ENCODE measurements around the gene BPIFB1. TPM values are rescaled to one million over a fixed set of nuclear protein-coding genes. Genes with fewer than 3 reads are reported as not detected.

The BPIFB1 gene
- total and polyA plus RNA-seq, 2 of the 13 experiments (the other 11 are each of a cell fraction or from before 2014, with no cell fraction given), result 0.82 to 4.4 TPM

DNA sequence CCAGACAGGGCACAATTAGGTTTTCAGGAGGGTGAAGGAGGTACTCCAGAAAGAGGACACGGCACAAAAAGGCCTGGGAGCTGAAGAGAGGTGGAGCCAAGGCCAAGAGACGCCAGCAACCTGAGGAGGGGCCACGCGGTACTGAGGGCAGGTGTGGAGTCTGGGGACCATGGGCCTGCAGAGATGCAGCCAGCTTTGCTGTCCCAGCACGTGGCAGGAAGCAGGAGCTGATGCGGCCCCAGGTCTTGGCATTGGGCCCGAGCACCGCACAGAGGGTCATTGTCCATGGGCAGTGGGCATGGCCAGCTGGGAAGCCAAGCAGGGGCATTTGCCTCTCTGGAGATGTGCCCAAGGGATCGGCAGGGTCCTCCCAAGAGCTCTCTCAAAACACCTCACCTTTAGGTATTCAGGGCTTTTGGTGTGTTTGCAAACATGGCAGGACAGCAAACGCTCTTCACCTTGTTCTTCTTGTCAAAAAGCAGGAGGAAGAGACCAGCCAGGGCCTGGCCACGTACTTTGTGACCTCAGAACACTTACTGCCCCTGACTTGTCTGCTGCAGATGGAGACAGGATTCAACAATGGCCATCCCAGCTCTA is 1.4 kb upstream of the BPIFB1 start (continued):
- TF ChIP-seq, protein P1, sequence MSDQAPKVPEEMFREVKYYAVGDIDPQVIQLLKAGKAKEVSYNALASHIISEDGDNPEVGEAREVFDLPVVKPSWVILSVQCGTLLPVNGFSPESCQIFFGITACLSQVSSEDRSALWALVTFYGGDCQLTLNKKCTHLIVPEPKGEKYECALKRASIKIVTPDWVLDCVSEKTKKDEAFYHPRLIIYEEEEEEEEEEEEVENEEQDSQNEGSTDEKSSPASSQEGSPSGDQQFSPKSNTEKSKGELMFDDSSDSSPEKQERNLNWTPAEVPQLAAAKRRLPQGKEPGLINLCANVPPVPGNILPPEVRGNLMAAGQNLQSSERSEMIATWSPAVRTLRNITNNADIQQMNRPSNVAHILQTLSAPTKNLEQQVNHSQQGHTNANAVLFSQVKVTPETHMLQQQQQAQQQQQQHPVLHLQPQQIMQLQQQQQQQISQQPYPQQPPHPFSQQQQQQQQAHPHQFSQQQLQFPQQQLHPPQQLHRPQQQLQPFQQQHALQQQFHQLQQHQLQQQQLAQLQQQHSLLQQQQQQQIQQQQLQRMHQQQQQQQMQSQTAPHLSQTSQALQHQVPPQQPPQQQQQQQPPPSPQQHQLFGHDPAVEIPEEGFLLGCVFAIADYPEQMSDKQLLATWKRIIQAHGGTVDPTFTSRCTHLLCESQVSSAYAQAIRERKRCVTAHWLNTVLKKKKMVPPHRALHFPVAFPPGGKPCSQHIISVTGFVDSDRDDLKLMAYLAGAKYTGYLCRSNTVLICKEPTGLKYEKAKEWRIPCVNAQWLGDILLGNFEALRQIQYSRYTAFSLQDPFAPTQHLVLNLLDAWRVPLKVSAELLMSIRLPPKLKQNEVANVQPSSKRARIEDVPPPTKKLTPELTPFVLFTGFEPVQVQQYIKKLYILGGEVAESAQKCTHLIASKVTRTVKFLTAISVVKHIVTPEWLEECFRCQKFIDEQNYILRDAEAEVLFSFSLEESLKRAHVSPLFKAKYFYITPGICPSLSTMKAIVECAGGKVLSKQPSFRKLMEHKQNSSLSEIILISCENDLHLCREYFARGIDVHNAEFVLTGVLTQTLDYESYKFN (CRISPR knock-in tag; conservative IDR thresholded peaks at IDR 0.05), result 0 out of 2 replicates have a peak, but pooled peaks have one; percentile 29
- no peak for TF ChIP-seq SETDB1 (CRISPR knock-in tag; IDR thresholded peaks at IDR 0.05; ENCODE audit: borderline replicate concordance)
- no peak for TF ChIP-seq KLF15 (CRISPR knock-in tag; IDR thresholded peaks at IDR 0.05; ENCODE audit: borderline replicate concordance)
- TF ChIP-seq ZFP36L1 (CRISPR knock-in tag; IDR thresholded peaks at IDR 0.05), result no peak
- no peak for TF ChIP-seq HHEX (CRISPR knock-in tag; IDR thresholded peaks at IDR 0.05)
- TF ChIP-seq NFYB (CRISPR knock-in tag; IDR thresholded peaks at IDR 0.05), result no peak
- TF ChIP-seq TAF15 (IDR thresholded peaks at IDR 0.05; ENCODE audit: low read depth, low read length, poor library complexity, severe bottlenecking), result no peak
- 0 out of 2 replicates have a peak, but pooled peaks have one; percentile 32 for TF ChIP-seq ZNF619 (CRISPR knock-in tag; IDR thresholded peaks at IDR 0.05)
- no peak for TF ChIP-seq HES4 (CRISPR knock-in tag; IDR thresholded peaks at IDR 0.05; ENCODE audit: borderline replicate concordance)
- TF ChIP-seq CREB1 (IDR thresholded peaks at IDR 0.05), result no peak
- no peak for TF ChIP-seq CREB1 (CRISPR knock-in tag; IDR thresholded peaks at IDR 0.05)
- no peak for TF ChIP-seq HDAC2 (CRISPR knock-in tag; IDR thresholded peaks at IDR 0.05)
- TF ChIP-seq RNF2 (conservative IDR thresholded peaks at IDR 0.05; ENCODE audit: low read depth), result no peak
- no peak for TF ChIP-seq ZNF569 (CRISPR knock-in tag; IDR thresholded peaks at IDR 0.05; ENCODE audit: borderline replicate concordance)
- TF ChIP-seq CC2D1A (CRISPR knock-in tag; IDR thresholded peaks at IDR 0.05), result no peak
- no peak for TF ChIP-seq SSRP1 (CRISPR knock-in tag; IDR thresholded peaks at IDR 0.05)
- TF ChIP-seq REL (CRISPR knock-in tag; conservative IDR thresholded peaks at IDR 0.05), result no peak
- TF ChIP-seq MTA3 (CRISPR knock-in tag; IDR thresholded peaks at IDR 0.05), result no peak
- TF ChIP-seq ATF7-NPFF (CRISPR knock-in tag; IDR thresholded peaks at IDR 0.05; ENCODE audit: low read depth), result no peak
- TF ChIP-seq ZSCAN25 (CRISPR knock-in tag; IDR thresholded peaks at IDR 0.05), result no peak
- TF ChIP-seq ZNF562 (CRISPR knock-in tag; IDR thresholded peaks at IDR 0.05; ENCODE audit: borderline replicate concordance), result no peak
- TF ChIP-seq NPAS2 (CRISPR knock-in tag; IDR thresholded peaks at IDR 0.05; ENCODE audit: borderline replicate concordance), result no peak
- no peak for TF ChIP-seq HNRNPH1 (optimal IDR thresholded peaks at IDR 0.05; ENCODE audit: low read depth, low read length)
- no peak for TF ChIP-seq U2AF1 (optimal IDR thresholded peaks at IDR 0.05; ENCODE audit: low read depth, low read length)
- TF ChIP-seq ELF1 (CRISPR knock-in tag; IDR thresholded peaks at IDR 0.05), result peak; percentile 45; the same call in 1 of the 2 replicates
- TF ChIP-seq SP2 (CRISPR knock-in tag; IDR thresholded peaks at IDR 0.05), result no peak
- no peak for TF ChIP-seq ZNF205 (CRISPR knock-in tag; IDR thresholded peaks at IDR 0.05)
- peak; percentile 36; the same call in 1 of the 2 replicates for TF ChIP-seq KDM3A (CRISPR knock-in tag; IDR thresholded peaks at IDR 0.05; ENCODE audit: low read depth)
- TF ChIP-seq TCF12 (IDR thresholded peaks at IDR 0.05), result no peak
- TF ChIP-seq TCF12 (CRISPR knock-in tag; IDR thresholded peaks at IDR 0.05), result 0 out of 2 replicates have a peak, but pooled peaks have one; percentile 37
- peak; percentile 70 for TF ChIP-seq ELF3 (CRISPR knock-in tag; IDR thresholded peaks at IDR 0.05)
- no peak for TF ChIP-seq TAF1 (CRISPR knock-in tag; IDR thresholded peaks at IDR 0.05)
- TF ChIP-seq ZZZ3 (CRISPR knock-in tag; IDR thresholded peaks at IDR 0.05; ENCODE audit: borderline replicate concordance), result no peak

Data from HepG2 (cell line).